Measurements from ENCODE around the gene NFATC3.
A peak's percentile ranks its signal among the peaks of the same experiment; 100 is the strongest.

The NFATC3 gene

DNA sequence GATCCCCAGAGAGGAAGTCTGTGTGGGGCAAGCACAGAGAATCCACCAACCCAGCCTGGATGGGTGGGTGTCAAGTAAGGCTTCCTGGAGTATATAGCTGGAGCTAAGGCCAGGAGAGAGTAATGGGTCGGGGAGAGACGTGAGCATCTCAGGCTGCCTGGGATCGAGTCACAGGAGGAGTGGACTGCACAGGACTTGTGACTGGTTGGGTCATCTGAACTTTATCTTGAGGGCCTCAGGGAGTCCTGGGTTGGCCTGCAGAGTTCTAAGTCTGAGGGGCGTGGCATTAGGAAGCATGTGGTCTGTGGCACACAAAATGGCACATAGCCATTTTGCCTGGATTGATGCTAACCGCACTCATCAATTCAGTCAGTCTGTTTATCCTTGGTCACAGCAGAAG, 161.5 kb downstream of the NFATC3 start:
- DNase-seq (ENCODE audit: low spot score), result no peak

DNA sequence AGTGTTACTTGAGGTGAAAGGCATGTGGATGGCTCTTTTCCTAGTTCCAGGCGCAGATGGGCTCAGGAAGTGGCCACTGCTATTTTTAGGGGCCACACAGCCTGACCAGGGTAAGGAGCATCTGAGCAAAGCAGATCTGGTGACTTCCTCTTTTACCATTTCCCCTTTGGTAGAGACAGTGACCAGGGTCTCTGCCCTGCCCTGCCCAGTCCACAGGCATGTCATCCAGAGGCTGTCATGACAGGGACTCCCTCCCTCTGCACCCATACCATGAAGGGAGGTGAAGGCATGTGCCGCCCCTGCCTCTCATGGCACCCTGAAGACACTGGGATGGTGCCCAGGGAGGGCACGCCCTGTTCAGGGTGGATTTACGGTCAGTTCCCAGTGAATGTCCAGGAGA, 162.2 kb downstream of the NFATC3 start:
- DNase-seq (ENCODE audit: low spot score), result no peak

DNA sequence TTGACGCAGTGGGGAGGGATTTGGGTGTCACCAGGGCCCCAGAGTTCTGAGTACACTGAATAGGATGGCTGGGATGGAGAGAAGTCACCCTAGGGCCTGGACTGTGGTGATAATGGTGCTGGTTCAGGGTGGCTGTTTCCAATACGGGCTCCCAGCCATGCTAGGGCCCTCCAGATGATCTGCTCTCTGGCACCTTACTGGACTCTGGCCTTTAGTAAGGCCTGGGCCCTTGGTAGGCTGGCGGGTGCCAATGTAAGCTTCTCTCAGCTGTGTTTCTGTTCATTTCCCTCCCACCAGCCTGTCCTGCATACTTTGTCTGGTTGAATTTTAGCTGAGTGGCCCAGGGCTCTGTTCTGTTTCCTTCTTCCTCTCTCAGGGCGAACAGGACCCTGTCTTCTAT, 162.8 kb downstream of the NFATC3 start:
- DNase-seq (ENCODE audit: low spot score), result no peak

DNA sequence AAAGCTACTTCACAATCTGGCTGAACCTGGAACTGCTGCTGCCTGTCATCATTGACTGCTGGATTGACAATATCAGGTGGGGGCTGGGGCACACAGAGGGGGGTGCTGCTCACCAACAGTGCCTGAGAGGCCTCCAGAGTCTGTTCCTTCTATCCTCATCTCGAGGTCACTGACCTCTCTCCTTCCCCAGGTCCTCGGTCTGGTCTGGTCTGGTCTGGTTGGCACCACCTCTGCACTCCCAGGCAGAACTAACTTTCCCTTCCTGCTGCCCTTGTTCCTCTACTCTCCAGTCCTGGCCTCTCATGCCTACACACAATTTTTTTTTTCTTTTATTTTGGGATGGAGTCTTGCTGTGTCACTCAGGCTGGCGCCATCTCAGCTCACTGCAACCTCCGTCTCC, 164.2 kb downstream of the NFATC3 start:
- no peak for DNase-seq (ENCODE audit: low spot score)

DNA sequence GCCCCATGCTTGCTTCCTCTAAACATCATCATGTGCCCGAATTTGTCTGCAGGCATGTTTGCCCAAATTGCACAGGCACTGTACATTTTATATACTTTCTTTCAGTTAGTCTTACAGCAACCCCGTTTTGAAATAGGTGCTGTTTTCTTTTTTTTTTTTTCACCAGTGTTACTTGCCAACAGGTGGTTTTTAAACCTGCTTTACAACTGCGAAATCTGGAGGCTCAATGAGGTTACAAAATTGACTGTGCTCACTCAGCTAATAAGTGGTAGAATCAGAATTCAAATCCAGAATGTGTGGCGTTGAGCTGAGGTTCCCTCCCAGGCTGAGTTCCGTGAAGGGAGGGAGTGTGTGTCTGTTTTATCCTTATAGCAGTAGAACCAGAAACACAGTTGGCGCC, 165.8 kb downstream of the NFATC3 start:
- no peak for DNase-seq (ENCODE audit: low spot score)

DNA sequence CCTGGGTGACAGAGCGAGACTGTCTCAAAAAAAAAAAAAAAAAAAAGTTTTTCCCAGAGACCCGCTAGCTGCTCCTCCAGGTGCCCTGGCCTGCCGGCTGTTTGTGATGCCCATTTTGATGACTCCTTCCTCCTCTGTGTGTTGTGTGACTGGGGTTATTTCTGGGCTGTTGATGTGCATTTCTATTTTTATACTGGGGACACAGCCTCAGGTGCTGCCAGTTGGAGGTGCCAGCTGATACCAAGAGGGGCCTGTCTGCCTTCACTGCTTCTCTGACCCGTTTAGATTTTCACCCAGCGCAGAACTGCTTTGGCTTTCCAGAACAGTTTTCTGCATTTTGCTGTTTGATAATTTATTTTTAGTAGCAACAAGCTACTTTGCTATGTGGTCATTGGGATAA, 166.7 kb downstream of the NFATC3 start:
- no peak for DNase-seq (ENCODE audit: low spot score)

DNA sequence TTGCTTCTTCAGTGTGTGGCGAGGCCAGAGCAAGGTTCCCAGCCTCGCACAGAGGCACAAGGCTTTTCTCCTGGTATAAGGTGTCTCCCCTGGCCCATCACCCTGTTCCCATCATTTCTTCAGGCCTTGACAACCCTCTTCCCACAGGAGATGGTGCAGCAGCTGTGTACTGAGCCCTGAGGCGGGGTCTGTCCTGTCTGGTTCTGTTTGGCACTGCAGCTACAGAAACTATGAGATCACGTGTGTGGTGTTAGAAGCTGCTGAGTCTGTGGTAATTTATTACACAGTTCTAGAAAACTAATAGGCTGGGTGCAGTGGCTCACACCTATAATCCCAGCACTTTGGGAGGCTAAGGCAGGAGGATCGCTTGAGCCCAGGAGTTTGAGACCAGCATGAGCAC, 167.2 kb downstream of the NFATC3 start:
- no peak for DNase-seq (ENCODE audit: low spot score)

DNA sequence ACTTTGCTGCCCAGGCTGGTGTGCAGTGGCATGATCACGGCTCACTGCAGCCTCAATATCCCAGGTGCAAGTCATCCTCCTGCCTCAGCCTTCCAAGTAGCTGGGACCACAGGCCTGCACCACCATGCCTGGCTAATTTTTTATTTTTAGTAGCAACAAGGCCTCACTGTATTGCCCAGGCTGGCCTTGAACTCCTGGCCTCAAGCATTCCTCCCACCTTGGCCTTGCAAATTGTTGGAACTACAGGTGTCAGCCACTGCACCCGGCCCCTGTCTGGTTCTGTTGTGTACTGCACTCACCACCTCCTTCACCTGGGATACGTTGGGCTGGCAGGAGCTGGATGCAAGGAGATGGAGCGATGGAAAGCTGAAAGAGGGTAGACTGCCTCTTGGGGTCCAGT, 168.6 kb downstream of the NFATC3 start:
- DNase-seq (ENCODE audit: low spot score), result no peak

DNA sequence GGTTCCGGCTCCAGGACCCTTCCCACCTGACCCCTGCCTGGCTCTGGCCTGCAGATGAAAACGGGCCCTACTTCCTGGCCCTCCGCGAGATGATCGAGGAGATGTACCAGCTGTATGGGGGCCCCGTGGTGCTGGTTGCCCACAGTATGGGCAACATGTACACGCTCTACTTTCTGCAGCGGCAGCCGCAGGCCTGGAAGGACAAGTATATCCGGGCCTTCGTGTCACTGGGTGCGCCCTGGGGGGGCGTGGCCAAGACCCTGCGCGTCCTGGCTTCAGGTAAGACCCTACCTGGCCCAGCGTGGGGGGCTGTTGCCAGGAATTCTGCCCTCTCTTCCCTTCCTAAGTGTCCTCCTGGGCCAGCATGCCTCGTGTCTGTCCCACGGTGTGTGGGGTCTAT, 170.5 kb downstream of the NFATC3 start:
- DNase-seq (ENCODE audit: low spot score), result no peak

DNA sequence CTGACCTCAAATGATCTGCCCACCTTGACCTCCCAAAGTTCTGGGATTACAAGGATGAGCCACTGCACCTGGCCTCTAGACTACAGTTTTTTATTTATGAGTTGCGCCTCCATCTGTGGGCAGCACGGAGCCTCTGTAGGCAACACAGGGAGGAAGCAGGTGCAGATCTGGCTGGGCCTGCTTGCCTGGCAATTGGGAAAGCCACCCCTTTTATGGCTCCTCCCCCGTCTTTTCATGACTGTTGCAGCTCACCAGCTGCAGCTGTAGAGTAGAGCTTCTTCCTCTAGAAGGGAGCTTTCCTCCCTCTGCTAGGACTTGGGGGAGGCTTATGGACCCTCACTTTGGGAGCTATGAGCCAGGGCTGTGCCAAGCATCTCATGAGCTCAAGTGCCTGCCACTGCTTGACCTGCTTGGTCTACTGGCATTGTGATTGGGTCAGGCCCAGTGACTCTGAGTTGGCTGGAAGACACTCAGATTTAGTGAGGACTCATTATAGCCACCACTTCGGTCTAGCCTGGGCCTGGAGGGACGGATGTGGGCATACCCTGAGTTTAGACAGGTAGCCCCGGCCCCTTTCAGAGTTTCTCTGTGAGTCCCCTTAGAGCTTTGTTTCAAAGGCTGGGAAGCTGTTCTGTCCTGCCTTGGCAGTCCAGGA, 172.2 kb downstream of the NFATC3 start:
- no peak for DNase-seq (ENCODE audit: low spot score)

DNA sequence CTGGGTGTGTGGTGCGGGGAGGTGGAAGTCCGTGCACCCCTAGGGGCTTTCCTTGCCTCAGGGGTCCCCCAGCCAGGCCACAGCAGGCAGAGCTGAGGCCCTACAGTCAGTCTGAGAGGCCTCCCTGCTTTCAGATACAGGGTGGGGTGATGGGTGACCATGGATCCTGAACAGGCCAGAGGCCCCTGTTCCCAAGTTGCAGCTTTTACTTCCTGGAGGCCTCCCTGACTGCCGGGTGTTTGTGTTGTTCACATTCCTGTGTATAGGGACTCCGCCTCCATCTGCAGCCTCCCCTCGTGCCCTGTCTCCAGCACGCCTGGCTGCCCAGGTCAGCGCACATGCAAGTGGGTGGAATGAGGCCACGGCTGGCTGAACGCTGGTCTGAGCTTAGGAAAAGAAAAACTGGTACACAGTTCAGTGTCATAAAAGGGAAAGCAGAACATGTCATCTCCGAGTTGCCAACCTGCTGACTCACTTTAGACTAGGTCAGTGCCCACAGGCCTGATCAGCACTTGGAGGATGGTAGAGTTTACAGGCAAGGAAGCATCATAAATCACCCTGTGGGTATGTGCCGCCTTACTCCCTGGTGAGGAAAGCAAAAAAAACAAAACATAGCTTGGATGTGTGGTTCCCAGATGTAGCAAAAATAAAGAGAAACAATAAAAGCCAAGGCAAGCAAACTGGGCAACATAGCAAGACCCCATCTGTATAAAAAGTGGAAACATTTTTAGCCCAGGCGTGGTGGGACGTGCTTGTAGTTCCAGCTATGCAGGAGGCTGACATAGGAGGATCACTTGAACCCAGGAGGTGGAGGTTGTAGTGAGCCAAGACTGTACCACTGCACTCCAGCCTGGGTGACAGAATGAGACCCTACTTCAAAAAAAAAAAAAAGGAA, 173.0 kb downstream of the NFATC3 start:
- DNase-seq (ENCODE audit: low spot score), result no peak

DNA sequence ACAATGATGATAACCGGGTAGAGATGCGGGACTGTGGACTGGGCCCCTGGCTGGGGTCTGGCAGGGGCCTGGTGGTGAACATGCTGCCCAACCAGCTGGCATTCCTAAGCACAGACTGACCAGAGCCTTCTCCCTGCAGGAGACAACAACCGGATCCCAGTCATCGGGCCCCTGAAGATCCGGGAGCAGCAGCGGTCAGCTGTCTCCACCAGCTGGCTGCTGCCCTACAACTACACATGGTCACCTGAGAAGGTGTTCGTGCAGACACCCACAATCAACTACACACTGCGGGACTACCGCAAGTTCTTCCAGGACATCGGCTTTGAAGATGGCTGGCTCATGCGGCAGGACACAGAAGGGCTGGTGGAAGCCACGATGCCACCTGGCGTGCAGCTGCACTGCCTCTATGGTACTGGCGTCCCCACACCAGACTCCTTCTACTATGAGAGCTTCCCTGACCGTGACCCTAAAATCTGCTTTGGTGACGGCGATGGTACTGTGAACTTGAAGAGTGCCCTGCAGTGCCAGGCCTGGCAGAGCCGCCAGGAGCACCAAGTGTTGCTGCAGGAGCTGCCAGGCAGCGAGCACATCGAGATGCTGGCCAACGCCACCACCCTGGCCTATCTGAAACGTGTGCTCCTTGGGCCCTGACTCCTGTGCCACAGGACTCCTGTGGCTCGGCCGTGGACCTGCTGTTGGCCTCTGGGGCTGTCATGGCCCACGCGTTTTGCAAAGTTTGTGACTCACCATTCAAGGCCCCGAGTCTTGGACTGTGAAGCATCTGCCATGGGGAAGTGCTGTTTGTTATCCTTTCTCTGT, 174.0 kb downstream of the NFATC3 start:
- DNase-seq (ENCODE audit: low spot score), result no peak

DNA sequence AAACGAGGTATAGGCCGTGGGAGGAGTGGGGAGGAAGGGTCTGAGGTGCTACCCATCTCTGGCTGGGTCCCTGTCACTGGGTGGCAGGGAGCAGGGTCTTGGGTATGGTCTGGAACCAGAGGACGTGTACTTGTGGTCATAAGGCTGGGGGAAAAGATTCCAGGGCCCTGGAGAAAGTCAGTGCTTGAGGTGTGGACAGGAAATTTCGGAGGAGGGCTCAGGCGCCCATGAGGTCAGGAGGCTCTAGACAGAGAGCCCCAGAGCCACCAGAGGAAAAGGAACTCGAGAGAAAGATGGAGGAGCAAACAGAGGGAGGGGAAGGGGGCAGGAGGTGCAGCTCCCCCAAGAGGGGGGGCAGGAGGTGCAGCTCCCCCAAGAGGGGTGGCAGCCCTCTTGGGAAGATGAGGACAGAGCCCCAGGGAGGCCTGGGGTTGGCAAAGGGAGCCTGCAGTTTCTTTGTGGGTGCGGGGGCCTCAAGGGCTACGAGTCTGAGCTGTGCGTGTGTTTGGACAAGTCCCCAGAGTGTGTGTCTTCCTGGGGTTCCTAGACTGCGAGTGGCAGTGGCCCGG, 178.5 kb downstream of the NFATC3 start:
- no peak for DNase-seq (ENCODE audit: low spot score)

DNA sequence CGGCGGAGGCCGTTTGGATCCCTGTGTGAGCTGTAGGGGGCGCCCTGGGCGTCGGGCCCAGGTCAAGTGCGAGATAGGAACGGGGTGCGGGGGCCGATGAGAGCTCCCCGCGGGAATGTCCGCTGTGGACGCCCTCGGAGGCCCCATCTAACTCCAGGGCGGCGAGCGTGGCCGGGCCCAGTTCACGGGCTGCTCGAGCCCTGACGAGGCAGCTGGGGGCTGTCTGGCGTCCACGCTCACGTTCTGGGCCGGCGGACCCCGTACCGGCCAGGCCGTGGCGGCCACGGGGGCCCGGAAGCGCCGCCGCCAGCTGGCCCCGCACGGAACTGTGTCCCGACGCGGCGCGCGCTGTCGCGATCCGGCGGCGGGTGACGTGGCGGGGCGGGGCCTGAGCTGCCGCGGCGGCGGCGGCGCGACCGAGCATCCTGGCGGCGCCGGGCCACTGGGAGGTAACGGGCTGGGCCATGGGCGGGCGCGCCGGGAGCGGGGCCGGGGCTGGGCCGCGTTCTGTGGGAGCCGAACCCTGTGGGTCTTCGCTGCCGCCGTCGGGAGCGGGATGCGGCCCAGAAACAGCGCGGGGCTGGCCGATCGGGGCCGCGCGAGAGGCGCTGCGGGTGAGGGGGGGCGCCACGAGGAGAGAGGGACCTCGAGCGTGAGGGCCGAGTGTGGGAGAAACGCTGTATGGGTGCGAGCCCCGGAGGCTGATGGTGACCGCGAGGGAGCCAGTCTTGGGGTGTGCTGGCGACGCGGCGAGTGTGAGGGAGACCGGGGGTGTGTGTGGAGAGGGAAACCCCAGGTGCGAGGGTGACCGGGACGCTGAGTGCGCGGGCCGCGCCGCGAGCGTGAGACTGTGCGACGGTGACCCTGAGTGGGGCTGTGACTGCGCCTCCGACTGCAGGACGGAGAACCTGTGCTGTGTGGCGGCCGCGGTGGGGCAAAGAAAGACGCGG, 179.2 kb downstream of the NFATC3 start, which contains the start of gene SLC7A6:
Gene SLC7A6 (plus strand): TSS at position 399 of the 950 bp plus-strand sequence. CDS start 10,201 bp downstream, outside the sequence.
- DNase-seq (ENCODE audit: low spot score), result peak; percentile 68

DNA sequence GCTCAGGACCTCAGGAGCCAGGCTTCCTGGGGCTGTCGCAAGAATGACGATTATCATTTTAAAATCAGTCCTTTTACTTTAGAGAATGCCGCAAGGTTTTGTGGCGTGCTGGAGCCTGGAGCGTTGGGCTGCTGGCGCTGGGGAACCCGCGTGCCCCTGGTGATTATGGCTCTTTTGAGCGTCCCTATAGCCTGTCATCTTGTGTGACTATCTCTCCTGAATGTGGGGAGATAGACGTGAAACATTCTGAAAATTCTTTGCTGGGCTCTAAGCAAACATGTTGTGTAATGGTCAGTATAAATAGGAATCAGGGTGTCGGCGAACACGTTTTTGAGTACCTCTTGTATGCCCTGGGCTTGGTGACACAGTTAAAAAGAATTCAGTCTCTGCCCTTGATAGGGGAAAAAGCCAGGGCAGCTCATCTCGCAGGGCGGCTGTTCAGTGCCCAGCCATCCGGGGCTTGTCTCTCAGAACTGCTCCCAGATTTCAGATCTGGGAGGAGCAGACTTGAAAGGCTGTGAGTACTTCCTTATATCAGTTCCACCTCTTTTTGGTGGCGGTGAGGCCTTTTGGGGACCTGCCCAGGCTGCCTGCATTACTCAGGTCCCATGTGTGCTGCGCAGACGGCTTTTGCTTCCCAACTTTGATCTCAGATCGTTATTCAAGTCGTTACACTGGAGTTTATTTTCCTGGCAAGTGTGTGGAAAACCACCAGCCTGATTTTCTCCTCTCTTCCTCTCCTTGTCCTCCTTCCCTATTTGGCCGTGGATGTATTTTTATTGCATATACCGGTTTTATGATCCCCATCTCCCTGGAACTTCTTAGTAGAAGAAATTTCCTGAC, 180.1 kb downstream of the NFATC3 start:
- no peak for DNase-seq (ENCODE audit: low spot score)

DNA sequence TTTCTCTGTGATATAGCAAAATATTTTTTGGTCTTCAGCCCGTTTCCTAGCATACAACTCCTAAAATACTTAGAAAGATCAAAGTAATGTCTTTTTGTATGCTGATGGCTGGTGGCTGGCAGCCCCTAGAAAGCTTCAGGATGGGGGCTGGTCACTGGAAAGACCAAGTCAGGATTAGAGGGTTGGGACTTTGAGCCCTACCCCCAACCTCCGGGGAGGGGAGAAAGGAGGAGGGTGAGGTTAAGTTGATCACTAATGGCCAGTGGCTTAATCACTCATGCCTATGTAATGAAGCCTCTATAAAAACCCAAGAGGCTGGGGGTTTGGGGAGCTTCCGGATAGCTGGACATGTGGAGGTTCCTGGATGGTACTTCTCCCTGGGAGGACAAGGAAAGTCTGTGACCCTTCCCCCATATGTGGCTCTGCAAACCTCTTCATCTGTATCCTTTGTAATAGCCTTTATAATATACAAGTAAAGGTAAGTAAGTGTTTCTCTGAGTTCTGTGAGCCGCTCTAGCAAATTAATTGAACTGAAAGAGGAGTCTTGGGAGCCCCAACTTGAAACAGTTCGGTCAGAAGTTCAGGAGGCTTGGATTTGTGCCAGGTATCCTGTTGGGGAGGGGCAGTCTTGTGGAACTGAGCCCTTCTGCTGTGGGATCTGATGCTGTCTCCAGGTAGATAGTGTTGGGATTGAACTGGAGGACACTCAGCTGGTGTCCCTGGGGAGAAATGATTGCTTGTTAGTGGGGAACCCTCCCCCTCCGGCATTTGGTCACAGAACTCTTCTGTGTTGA, 182.6 kb downstream of the NFATC3 start:
- DNase-seq (ENCODE audit: low spot score), result no peak

DNA sequence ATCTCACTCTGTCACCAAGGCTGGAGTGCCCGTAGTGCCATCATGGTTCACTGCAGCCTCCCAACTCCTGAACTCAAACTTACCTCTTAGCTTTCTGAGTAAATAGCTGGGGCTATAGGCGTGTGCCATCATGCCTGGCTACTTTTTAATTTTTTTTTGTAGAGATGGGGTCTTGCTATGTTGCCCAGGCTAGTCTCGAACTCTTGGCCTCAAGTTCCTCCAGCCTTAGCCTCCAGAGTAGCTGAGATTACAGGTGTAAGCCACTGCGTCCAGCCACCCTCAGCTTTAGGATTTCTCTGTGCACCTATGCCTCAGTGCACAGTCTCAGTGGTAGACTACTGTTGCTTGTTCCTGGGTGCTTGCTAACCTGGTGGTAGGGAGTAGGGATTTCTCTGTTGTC, 184.6 kb downstream of the NFATC3 start:
- no peak for DNase-seq (ENCODE audit: low spot score)

DNA sequence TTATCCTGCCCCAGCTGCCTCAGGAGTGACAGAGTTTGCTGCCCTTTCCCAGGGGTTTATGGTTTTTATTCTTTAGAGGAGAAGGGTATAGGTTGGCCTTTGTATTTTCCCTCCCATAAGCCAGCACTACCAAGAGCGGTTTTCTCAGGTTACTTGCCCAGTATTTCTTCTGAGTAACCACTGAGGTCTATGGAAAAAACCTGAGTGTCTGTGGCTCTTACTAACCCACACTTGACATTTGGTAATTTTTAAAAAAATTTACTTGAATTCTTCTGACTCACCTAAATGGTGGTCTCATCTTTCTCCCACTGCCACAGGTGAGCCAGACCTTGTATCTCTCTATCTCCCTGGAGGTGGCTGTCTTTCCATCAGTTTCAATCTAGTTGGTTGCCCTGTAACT, 185.2 kb downstream of the NFATC3 start:
- DNase-seq (ENCODE audit: low spot score), result no peak
